Measurements from ENCODE around the gene TMOD2. TPM values are rescaled to one million over a fixed set of nuclear protein-coding genes. Genes with fewer than 3 reads are reported as not detected.

Gene TMOD2
- total RNA-seq, 1 experiment from 2014 or later, result 5.7 TPM

- H4K20me1 ChIP-seq (ENCODE audit: insufficient read depth), result no peaks in the 10 kb centered on the region
- H3K4me1 ChIP-seq (ENCODE audit: control insufficient read depth in 1 of 2, insufficient read depth in 2 of 2, low read length in 2 of 2), result no peaks in the 10 kb centered on the region
- BruUV-seq (replicated peaks), result no TSS peak
- no peaks in the 10 kb centered on the region for H3K27me3 ChIP-seq (ENCODE audit: insufficient read depth, low read length)
- ATAC-seq (no peak), DNase-seq (ENCODE audit: low read depth, low spot score) (no peak)
- no peak overlapping the region for H3K9ac ChIP-seq (ENCODE audit: low read length)
- no peaks in the 10 kb centered on the region for H3K9me2 ChIP-seq (ENCODE audit: insufficient read depth)
- H3K4me3 ChIP-seq (replicated peaks in 1 of 2; ENCODE audit: low read depth in 1 of 2, low read length in 2 of 2), result no peak overlapping the region
- no peaks in the 10 kb centered on the region; a peak in 1 of 4 replicates for H3K36me3 ChIP-seq (ENCODE audit: control insufficient read depth in 1 of 2, insufficient read depth in 2 of 2, low read length in 2 of 2)
- no peak overlapping the region for H2AFZ ChIP-seq (ENCODE audit: low read depth, low read length, poor library complexity, severe bottlenecking)
- no peak overlapping the region for H3K27ac ChIP-seq (ENCODE audit: low read depth, low read length)
- ChIA-PET RAD21 (ENCODE audit: low non-redundant PET in 1 of 2, low total read pairs in 2 of 2, uncharacterized antibody in 2 of 2, unreplicated experiment in 2 of 2) (no interaction called here), CTCF (interaction anchor here (7.9 kb wide), 1 partner anchor 131 kb away, joined by 296 read pairs; no protein-coding TSS in a partner anchor), POLR2A (no interaction called here)
- H3K4me2 ChIP-seq (ENCODE audit: low read length), result no peak overlapping the region
- intact Hi-C loops (cut with micrococcal nuclease), result loop anchor here (5.0 kb wide), 1 partner anchor 297 kb away; no protein-coding TSS in a partner anchor
- TF ChIP-seq POLR2AphosphoS5 (IDR thresholded peaks at IDR 0.05; ENCODE audit: low read depth, low read length) (no peak), JUND (IDR thresholded peaks at IDR 0.05) (no peak), MAX (IDR thresholded peaks at IDR 0.05) (no peak), CEBPB (IDR thresholded peaks at IDR 0.05; ENCODE audit: low read depth) (no peak), ELF1 (IDR thresholded peaks at IDR 0.05; ENCODE audit: borderline replicate concordance, low read depth) (no peak), REST (IDR thresholded peaks at IDR 0.05; ENCODE audit: low read depth) (no peak), RAD21 (IDR thresholded peaks at IDR 0.05; ENCODE audit: low read depth) (no peak)
- H3K9me3 ChIP-seq (ENCODE audit: control insufficient read depth in 1 of 2, insufficient read depth in 1 of 2, low read depth in 1 of 2, low read length in 2 of 2), result peaks cover 0 to 4% of the 10 kb centered on the region in 2 experiments; a peak in 1 of 4 replicates
- H3K79me2 ChIP-seq (ENCODE audit: insufficient read depth, low read length), result no peaks in the 10 kb centered on the region
Observed at GRCh38 chr15:51780636-51781035, 29.2 kb downstream of the TMOD2 start.
